ENCODE data around the gene TMEM200C.
"Not testable (repeated sequence)": the region's sequence is repeated elsewhere in the genome, so short reads cannot be mapped to it uniquely, and the experiment has no call there.

TMEM200C gene

GRCh38 chr18:5891854-5892215 is 3.5 kb downstream of the TMEM200C start:
- DNase-seq, result no peak

DNA sequence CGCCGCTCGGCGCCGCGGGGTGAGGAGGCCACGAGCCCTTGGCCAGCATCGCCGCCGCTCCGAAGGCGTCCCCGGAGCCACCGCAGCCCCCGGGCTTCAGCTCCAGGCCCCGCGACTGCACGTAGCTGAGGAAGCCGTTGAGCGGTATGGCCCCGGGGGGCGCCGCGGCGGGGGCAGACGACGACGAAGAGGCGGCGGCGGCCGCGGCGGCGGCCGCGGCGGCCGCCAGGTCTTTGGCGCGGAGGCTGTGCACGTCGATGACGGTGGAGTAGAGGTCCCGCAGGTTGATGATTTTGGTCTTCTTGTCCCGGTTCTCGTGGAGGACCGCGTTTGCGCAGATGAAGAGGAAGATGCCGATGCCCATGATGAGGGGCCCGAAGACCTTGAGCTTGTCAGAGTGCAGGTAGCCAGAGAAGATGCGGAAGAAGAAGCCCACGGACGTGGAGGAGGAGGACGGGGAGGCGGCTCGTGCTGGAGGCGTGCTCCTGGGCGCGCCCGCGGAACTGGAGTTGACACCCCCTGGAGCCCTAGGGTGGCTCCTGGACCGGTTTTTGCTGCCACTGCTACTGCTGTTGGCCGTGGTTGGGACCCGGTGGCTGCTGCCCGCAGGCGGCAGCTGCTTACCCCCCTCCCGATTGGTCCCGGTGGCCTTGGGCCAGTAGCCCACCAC is 4.0 kb downstream of the TMEM200C start:
- DNase-seq, result no peak

- peak; percentile 9 for DNase-seq
Observed at GRCh38 chr18:5890331-5891183, 4.8 kb downstream of the TMEM200C start.

DNA sequence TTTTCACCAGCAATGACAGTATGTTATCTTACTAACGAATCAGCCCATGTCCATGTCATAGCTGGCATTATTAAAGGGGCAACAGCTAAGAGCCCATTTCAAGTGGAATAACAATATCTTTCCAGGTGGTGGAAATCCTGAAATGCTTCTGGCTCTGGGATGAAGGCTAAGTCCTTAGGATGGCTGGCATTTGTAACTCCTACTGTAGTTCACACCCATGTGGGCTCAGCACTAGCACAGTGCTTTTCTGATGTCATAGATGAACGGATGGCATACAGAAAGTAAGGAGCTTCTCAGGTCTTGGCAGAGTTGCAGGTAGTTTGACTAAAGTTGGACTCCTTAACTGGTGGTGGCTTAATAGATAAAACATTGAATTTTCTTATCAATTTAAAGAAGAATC is 10.0 kb downstream of the TMEM200C start:
- DNase-seq, result no peak

DNA sequence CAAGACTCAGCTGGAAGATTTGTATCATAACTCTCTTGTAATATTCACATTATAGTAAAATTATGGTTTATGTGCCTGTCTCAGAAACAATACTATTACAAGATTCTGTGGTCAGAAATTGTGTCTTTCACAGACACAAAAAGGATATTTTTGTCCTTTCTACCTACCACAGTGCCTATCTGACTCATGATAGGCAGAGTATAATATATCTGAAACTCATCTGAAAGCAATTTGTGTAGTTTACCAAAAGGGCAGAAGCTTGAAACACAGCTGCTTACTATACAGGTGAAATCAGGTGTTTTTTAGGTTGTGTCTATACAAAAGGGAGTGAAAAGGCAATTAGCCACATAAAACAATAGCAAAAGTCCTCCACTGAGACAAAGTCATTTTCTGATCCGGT is 10.9 kb downstream of the TMEM200C start:
- DNase-seq, result no peak

DNA sequence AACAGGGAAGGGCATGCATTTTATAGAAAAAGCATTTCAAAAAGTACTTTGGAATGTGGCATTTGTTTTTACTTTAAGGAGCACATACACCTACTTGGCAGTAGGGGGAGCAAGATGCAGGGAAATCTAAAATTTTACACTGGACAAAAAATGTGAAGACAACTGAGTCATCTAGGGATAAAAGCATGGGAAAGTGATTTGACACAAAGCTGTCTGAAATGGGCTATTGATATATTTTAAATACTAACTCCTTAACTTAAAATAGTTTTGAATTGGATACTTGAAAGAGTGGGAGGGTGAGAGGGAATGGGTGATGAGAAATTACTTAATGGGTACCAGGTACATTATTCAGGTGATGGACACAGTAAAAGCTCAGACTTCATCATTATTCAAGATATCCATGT is 15.8 kb downstream of the TMEM200C start:
- peak; percentile 63 for DNase-seq

DNA sequence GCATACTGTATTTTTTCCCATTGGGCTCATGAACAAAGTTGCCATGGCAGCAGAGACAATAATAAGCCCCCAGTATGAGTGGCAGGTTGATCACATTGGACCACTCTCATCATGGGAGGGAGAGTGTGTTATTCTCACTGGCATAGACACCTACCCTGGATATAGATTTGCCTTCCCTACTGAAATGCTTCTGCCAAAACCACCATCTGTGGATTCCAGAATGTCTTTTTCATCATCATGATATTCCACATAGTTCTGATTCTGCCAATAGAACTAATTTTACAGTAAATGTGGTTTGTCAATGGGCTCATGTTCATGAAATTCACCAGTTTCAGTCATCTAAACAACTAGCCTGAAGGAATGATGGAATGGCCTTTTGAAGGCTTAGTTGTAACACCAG is 18.4 kb downstream of the TMEM200C start:
- no peak for DNase-seq

- no peak for DNase-seq
Observed at GRCh38 chr18:5874336-5874735, 21.0 kb downstream of the TMEM200C start.

DNA sequence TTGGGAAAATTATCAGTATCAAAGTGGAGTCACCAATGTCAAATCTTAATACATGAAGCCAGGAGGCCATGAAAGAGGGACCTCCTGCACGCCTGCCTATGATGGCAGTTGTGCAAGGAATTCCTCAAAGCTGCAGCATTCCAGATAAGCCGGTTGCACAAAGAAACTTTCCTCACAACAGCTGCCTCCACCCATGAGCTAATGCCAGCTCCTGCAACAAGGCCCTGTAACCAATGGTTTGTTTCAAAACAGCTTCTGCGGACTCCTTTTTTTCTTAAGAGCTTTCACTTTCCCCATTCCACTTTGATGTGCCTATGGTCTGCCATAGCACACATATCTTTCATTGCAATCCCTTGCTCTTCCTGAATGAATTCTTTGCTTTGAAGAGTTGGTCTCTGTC is 22.4 kb downstream of the TMEM200C start:
- DNase-seq, result no peak

GRCh38 chr18:5871426-5871825 is 23.9 kb downstream of the TMEM200C start:
- DNase-seq, result no peak

GRCh38 chr18:5868218-5868854 is 27.0 kb downstream of the TMEM200C start:
- DNase-seq, result peak; percentile 86

DNA sequence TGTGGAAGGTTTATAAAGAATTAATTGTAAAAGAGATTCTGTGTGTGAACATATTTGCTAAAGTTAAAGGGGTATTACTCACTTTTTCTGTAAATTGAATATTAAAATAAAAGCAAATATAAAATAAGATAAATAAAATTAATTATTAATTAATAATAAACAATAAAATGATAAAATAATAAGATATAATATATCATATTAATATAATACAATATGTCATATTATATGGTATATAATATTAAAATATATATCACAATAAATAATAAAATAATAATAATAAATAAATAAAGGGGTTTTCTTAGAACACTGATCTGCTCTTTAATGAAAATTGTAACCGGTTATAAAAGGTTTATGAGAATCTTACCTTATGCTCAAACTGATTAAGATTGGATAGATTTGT is 29.8 kb downstream of the TMEM200C start:
- no peak for DNase-seq

GRCh38 chr18:5862127-5862526 is 33.2 kb downstream of the TMEM200C start:
- DNase-seq, result not testable (repeated sequence)

- no peak for DNase-seq
Observed at GRCh38 chr18:5857180-5857579, 38.1 kb downstream of the TMEM200C start.

GRCh38 chr18:5853253-5853652 is 42.1 kb downstream of the TMEM200C start:
- no peak for DNase-seq

DNA sequence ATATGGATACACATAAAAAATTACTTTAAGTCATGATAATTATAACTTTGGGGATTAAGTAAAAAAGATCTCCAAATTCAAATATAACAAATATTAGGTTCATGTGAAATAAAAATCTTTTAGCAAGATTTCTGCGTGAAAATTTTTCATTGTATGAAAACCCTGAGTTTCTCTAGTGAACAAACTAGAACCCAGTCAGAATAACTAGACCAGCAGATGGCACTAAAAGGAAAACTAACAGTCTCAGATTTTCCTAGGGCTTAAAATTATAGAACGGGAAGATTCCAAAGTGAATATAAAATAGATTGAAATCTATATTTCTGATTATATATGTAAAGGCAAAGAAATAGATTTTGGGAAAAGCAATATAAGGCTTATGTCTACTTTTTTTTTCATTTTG is 43.3 kb downstream of the TMEM200C start:
- no peak for DNase-seq

DNA sequence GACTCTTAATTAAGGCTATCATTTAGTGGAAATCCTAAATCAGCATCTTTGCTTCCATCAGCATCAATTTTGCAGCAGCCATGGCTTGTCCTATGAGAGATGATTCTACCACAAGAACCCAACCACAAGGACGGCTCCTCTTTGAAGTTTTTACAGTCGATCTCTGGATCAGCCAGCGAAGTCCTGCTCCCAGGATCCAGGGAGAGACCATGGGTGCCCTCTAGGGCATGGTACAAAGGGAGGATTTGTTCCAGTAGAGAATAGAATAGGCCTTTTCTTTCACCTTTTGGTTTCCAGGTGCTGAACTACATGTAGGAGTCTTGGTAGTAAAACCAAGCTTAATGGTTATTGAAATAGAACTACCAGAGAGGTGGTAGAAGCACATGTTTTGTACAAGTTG is 52.7 kb downstream of the TMEM200C start:
- DNase-seq, result no peak

GRCh38 chr18:5841518-5841917 is 53.8 kb downstream of the TMEM200C start:
- DNase-seq, result no peak

DNA sequence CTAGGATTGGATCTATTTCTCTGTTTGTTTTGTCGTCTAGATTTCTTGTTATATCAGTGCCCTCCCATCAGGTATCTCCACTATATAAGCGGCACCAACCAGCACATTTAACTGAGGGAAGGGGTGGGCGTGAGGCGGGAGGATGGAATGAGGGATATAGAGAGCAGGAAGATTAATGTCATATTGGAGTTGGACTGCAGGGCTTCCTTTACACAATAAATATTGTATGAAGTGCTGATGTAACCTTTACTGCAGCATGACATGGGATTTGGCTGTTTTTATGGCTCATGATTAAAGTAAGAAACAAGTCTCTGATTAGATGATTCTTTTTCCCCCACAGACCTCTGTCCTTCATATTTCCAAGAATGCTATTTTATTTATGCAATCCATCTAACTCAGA is 54.8 kb downstream of the TMEM200C start:
- DNase-seq, result no peak

DNA sequence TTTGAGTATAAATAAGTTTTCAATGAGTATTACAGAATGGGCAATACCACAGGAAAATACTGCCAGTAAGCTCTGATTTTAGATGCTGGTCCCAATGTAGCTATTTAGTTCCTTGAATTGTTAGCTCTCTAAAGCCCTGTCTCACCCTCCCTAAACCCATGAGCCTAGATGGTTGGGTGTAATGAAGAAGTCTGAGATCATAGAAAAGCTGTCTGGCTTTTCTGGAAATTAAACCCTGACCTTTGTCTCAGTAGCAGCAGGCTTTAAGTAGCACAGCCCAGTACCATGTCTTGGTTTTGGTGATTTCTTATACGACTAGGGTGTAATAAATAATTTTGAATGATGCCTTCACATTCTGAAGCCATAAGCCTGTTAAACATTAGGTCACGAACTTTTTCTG is 55.3 kb downstream of the TMEM200C start:
- DNase-seq, result no peak

GRCh38 chr18:5839102-5839501 is 56.2 kb downstream of the TMEM200C start:
- DNase-seq, result no peak

All from fibroblast of skin of scalp (primary cell).